Left kidney (tissue), 2 donors: ENCODE results near the gene NAALADL2. TPM values are rescaled to one million over a fixed set of nuclear protein-coding genes. Genes with fewer than 3 reads are reported as not detected.
"Not testable (repeated sequence)": the region's sequence is repeated elsewhere in the genome, so short reads cannot be mapped to it uniquely, and the experiment has no call there.

Source experiments
- DNase-seq: peaks from one replicate; pipeline ENCODE4 v3.0.0-alpha.2; 2013
- polyA plus RNA-seq: library from polyadenylated mRNA; unstranded; fragments of 120-200 nt; gene quantifications from one replicate; pipeline ENCODE4 v1.2.1, GENCODE V29; 2013; ENCODE audit not compliant: insufficient read length

Gene NAALADL2
- polyA plus RNA-seq, 1 donor: 19.9 TPM

DNA sequence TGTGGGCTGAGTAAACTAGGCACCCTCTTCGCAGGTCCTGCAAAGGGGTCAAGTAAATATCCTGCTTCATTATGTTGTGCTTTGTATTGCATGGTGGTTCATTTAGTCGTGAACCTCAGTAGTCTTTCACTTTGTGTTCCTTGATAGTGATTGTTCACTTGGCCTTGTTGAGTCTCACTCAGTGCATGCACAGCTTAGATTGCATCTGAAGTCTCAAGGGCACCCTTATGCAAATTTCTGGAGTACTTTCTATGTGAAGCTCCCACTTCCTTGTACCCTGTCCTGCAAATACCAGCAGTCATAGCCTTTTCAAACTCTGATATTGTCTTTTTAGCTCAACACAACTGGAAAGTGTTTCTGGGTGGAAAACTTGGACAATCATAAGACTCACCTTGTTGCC lies 519.2 kb downstream of the NAALADL2 start:
- no peak for DNase-seq

DNA sequence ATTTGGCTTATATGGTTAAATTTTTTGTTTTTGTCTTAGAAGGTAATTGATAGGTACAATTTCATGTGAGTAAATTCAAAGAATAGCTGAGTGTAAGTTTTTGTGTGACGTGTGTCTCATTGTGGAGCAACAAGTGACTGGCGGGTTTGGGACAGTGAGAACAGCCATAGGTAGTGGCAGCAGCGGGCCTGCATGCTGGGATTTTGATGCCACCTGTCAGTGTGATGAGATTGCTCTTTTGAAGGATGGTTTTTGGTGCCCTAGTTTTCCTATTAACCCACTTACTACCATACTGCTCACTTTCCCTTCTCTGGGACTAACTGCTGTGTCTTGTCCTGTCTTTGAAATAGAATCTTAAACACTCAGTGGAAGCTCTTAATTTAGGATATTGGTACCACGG lies 522.6 kb downstream of the NAALADL2 start:
- DNase-seq: no peak

DNA sequence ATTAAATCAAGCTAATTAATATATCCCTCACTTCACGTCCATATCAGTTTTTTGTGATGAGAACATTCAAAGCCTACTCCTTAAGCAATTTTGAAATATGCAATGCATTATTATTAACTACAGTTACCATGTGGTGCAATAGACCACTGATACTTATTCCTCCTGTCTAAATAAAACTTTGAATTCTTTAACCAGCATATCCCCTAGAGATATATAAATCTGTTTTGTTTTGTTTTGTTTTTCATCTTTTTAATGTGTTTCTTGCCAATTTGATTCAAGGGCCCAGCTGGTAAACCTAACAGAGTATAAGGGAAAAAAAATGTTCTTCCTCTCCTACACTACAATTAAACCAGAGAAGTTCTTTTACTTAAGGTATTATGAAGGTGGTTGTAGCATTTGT lies 524.2 kb downstream of the NAALADL2 start:
- DNase-seq: no peak

DNA sequence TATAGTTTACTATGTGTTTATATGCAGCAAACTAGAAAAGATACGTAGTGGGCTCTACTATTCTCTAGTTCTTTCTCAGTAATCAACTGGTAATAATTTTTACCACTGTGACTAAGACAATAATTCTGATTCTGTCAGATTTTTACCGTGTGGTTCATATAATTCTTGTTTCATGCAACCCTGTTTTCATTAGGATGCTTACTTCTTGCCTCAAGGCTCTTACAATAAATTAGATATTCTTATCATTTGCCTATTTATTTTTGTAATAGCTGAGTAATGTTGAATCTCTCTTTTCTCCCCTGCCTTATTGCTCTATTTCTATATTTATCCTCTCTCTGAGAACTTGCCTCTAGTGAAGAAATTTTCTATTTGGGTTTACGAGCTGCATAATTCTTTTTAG lies 524.7 kb downstream of the NAALADL2 start:
- no peak for DNase-seq

DNA sequence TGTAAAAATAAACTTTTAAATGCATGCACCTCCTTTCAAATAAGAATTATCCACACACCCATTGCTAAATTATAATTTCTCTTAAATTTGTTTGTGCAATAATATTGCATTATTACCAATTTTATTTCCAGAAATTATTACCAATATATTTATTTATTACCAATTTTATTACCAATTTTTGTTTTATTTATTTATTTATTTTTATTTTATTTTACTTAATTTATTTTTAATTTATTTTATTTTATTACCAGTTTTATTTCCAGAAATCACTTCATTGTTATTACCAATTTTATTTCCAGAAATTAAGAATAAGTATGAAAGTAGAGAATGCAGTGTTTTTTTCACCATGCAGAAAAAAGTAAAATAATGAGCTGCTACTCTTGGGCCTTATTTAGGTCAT lies 525.4 kb downstream of the NAALADL2 start:
- no peak for DNase-seq

DNA sequence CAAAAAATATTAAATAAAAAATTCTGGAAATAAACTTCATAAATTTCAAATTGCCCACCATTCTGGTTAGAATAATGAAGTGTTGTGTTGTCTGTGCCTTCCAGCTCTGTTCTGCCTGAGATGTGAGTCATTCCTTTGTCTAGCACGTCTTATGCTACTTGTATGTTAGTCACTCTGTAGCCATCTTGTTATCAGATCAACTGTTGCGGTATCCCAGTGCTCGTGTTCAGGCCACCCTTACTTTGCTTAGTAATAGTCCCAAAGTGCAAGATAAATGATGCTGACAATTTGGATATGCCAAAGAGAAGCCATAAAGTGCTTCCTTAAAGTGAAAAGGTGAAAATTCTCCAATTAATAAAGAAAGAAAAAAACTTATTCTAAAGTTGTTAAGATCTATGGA lies 527.5 kb downstream of the NAALADL2 start:
- DNase-seq: no peak

DNA sequence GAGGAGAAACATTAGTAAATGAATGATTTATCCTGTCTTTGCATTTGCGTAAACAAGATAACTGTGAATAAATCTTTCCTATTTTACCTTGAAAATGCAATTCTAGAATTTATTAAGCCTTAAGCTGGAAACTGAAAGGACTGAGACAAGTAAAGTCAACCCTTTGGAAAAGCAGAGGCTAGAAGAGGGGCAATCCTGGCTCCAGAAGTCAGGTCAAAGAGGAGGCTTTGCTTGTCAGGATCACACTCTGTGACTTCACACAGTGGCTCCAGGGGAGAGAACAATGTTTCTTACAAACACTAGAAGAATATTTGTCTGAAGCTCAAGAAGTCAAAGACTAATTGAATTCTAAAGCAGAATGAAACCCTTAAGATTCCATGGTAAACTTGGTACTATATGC lies 530.4 kb downstream of the NAALADL2 start:
- no peak for DNase-seq

DNA sequence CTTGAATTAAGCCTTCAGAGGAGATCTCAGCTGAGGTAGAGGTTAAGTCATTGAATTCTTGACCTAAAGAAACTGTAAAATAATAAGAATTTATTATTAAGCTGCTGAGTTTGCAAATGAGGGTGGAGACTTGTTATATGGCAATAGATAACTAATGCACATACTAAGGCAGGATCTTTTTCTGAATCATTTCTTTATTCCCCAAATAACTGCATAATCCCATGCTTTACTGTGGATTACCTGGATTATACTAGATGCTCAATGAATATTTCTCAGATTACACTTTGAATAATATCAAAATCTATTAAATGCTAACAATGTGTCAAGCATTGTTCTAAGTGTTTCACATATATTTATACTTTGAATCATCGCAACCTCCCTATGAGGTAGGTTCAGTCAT lies 532.5 kb downstream of the NAALADL2 start:
- no peak for DNase-seq

DNA sequence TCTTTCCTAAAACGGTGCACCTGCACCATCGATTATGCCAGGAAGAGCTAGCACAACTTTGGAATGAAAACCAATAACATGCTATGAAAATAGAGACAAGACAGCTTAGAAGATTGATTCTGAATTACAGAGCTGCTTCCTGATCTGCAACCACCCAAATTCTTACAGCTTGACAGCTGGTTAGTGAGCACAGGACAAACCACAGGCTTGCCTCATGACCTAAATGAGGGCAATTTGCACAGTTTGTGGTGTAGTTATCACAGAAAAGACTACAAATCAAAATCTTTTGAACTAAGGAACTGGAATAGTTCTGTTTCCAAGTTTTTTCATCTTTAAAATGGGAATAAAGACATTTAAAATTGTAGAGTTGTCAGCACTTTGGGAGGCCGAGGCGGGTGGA lies 533.5 kb downstream of the NAALADL2 start:
- no peak for DNase-seq

DNA sequence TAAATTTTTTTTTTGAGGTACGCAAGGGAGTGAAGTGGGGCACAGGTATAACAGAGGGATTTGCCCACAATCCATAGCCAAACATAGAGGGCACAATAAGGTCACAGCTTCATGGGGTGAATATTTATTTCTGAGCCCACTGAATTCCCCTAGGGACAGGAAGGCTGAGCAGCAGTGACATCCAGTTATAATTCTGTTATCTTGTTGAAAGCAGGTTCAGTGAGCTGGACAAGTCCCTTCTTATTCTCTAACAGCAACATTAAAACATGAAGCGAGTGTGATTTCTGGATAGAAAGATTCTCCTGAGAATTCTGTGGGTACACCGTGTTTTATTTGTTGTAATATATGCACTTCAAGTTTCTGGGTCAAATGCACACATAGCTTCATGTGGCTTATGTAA lies 538.2 kb downstream of the NAALADL2 start:
- no peak for DNase-seq

DNA sequence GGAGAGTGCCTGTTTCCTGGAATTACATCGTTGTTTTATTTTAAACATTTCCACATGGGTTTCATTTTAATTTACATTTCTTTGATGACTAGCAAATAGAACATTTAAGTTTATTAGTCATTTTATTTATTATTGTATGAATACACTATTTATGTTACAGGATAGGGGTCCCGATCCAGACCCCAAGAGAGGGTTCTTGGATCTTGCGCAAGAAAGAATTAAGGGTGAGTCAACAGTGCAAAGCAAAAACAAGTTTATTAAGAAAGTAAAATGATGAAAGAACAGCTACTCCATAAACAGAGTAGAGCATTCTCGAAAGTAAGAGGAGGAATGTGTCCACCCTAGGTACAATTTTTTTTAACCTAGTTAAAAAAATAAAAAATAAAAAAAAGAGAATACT lies 539.5 kb downstream of the NAALADL2 start:
- no peak for DNase-seq

DNA sequence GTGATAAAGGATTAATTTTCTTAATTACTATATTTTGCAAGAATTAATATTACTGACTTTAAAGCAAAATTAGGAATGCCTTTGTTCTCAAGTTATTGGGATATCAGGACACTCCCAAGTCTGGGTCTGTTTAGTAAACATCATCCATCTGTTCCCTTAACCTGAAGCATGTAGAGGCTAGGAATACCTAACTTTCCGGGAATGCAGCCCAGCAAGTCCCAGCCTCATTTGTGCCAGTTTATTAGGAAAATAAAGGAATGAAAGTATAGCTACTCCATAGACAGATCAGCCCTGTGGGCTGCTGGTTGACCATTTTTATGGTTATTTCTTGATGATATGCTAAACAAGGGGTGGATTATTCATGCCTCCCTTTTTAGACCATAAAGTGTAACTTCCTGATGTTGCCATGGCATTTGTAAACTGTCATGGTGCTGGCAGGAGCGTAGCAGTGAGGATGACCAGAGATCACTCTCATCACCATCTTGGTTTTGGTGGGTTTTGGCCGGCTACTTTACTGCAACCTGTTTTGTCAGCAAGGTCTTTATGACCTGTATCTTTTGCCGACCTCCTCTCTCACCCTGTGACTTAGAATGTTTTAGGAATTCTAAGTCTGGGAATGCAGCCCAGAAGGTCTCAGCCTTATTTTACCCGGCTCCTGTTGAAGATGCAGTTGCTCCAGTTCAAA lies 540.2 kb downstream of the NAALADL2 start:
- no peak for DNase-seq

DNA sequence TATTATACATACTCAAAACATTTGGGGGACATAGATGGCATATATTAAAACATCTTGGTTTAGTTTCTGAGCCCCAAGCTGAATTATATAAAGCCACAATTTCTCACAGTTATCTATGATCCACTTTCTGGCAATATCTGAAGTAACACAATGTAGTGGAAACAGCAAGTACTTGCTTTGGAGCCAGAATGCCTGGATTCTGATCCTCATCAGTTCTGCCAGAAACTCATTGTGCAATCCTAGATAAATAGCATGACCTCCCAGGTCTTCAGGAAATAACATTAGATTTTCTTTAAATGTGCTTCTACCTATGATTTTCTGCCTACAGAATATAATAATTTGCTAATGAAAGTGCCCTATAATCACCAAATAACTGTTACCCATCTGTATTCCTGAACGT lies 544.9 kb downstream of the NAALADL2 start:
- no peak for DNase-seq

DNA sequence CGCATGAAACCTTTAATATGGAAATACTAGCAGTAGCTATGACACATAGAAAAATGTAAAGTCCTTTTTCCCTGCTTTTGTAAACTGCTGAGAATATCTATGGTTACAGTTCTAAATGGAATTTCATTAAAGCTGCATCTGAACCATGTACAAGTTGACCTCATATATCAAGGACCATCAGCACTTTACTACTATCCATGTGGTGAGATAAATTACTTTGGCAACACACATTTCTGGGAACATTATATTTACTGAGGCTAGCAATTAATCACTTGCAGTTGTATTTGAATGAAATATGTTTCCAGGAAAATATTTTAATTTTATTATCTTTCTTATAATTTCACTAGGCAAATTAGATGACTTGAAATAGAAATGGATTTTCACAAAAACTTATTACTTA lies 545.5 kb downstream of the NAALADL2 start:
- DNase-seq: no peak

DNA sequence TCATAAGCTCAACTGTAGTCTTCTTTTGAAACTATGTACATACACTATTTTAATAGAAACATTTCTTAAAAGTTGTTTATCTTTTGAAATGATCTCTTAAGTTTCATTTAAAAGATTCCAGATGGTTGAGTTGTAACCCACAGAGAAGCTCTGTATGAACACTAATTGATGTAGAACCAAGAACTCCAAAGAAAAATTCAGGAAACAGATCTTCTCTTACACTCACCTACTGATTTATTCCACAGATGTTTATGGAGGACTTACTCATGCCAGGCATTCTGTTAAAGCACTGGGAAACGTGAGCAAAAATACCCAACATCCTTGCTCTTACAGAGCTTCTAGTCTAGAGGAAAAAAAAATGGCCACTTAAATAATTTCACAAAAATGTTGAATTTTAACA lies 551.1 kb downstream of the NAALADL2 start:
- no peak for DNase-seq

DNA sequence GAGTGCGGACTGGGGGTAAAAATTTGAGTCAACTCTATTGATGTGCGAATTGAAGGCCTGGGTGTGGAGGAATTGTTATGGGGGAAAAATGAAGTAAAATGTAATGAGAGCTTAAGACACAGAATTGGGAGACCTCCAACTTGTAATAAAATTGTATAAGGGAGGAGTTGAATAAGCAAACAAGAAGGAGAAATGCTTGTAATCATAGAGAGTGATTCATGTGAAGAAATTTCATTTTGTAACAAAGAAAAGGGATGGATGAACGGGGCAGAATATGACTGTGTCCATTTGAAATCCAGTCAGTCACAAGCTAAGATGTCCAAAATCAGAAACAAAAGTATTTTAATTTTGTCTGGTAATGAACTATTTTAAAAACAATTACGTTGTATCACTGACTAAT lies 552.3 kb downstream of the NAALADL2 start:
- DNase-seq: no peak

DNA sequence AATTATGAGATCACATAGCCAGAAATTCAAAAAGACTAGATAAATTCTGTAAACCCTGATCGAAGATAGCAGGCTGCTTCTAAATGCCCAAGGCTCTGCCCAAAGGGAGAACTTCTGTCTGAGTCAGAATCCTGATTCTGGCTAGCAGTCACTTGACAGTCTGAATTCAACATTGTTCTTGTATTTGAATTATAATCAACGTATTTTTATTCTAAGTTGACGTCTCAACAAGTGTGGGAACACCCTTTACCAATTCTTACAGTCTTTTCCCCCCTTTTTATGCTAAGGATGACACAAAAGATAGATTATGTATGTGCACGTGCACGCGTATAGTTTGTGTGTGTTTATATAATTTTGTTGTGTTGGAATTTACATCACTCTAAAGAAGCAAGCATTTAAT lies 552.8 kb downstream of the NAALADL2 start:
- no peak for DNase-seq

DNA sequence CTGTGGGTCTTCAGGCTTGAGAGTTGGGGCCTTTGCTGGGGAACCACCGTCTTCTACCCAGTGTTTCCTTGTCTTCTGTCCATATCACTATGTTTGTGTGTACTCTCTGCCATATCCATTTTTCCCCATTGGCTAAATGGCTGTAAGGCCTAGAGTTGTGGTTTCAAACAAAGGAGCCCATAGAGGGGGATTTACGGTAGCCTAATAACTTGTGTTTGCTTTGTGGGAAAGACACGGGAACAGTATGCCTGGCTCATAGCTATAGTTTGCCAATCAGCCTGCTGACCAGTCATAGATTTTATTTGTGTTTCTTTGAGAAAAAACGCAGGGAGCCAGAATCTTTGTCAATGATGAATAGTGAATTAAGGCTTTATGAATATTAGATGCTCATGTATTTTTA lies 554.8 kb downstream of the NAALADL2 start:
- no peak for DNase-seq

DNA sequence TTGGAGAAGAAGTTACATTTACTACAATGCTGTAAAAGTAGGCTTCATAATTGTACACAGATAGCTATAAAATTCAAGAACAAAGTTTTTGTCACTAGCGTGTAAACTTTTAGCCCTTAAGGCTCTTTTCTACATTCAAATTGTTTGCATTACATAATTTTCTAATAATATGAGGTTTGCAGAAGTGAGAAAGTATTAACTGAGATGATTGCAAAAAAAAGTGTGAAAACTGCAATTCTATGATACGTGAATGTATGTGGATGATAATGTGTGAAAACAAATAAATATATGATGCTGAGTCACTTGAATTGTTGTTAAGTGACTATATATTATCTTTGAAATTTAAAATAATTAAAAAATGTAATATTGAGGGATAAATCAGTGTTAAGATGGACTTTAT lies 557.5 kb downstream of the NAALADL2 start:
- DNase-seq: no peak

DNA sequence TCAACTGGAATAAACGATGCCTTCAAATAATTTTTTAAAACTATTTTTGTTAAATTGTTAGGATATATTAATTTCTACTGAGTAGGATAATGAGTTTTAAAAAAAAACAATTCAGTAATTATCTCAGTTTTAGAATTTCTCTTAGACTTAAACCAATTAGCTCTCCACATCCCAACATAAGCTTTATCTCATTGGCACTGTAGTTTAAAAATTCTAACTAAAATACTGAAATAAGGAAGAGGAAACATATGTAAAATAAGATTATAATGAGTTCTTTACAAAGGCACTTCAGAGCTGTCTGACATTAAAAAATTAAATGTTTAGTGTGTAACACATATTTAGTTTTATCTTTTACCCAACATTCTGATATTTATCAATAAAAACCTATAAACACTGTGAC lies 558.3 kb downstream of the NAALADL2 start:
- no peak for DNase-seq

DNA sequence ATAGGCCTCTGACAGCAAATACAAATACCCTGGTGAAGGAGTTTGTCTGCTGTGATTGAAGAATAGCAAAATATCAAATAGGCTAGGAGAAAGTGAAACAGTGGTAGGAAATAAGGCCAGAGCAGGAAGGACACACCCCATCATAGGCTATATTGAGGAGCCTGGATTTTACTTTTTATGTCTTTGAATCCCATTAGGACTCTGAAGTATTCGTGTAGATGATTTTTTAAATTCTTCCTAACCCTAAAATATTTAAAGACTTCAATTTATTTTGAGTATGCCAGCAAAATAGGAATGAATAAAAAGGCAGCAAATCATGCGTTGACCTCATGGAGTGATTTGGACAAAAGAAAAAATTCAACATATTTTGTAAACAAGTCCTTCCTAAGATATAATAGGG lies 562.8 kb downstream of the NAALADL2 start:
- DNase-seq: no peak

DNA sequence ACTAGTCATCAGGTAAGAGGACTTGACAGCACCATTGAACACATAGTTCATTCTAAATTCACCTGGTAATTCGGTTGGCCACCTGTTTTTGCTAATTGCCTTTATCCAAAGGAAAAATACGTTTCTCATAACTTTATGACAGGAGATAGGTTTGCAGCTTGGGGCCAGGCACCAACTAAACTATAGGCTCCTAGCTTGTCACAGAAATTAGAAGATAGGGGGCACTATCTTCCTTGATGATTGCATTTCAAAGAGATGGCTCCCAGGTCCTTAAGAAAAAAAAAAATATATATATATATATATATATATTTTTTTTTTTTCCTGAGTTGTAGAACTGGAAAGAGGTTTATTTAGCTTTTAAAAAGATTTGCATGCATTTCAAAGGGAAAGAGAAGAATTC lies 563.6 kb downstream of the NAALADL2 start:
- DNase-seq: no peak

DNA sequence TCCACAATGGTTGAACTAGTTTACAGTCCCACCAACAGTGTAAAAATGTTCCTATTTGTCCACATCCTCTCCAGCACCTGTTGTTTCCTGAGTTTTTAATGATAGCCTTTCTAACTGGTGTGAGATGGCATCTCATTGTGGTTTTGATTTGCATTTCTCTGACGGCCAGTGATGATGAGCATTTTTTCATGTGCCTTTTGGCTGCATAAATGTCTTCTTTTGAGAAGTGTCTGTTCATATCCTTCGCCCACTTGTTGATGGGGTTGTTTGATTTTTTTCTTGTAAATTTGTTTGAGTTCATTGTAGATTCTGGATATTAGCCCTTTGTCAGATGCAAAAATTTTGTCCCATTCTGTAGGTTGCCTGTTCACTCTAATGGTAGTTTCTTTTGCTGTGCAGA lies 564.7 kb downstream of the NAALADL2 start:
- DNase-seq: not testable (repeated sequence)

DNA sequence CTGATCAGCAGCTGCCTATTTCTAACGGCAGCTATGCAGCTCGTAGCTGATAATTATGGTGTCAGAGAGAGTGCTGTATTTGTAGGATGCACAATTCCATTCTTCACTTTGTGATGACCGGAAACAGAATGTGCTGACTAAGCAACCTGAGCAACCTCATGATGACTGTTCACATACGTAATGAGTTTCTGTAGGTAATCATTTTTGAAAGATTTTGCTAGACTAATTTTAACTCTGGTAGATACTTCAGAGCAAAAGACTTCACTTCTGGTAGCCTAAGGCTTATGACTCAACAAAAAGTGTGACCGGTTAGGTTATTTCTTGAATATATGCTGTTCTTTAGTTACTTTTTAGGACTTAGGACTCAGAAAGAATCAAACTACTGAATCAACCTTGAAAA lies 567.7 kb downstream of the NAALADL2 start:
- DNase-seq: no peak

DNA sequence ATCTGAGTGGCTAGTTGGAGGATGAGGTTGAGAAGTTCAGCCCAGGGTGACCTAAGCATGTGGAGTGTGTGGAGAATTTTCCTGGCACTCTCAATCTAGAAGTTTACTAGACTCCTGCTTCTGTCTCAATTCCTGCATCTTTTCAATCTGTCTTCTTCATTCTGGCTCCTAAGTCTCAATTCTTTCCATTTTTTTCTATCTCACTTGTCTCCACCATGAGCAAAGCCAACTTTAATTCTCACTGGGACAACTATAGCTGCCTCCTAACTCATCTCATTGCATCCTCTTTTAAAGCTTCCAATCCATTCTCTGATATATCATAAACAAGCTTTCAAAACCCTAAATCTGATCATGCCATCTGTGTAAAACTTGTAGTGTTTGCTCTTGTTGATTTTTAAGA lies 569.3 kb downstream of the NAALADL2 start:
- no peak for DNase-seq
